ENCODE results near the gene DENND2D.

GRCh38 chr1:111214074-111214801 is 13.8 kb upstream of the DENND2D start:
- TF ChIP-seq POLR2A (IDR thresholded peaks at IDR 0.05) (no peak), POLR2AphosphoS5 (IDR thresholded peaks at IDR 0.05) (no peak)
